Stimulated activated CD4-positive, alpha-beta T cell treated with anti-CD3 and anti-CD28 coated beads, Interleukin-12 subunit alpha, Interleukin-12 subunit beta, amount 100 ng/mL, for 24 hours (primary cell): ENCODE results near the gene RAP1GAP.

Source experiments
- DNase-seq, 2 experiments: peaks; one replicate each; pipeline ENCODE4 v3.0.0-alpha.2; 2020; ENCODE audit warnings: low read depth in 2 of 2

Gene RAP1GAP

DNA sequence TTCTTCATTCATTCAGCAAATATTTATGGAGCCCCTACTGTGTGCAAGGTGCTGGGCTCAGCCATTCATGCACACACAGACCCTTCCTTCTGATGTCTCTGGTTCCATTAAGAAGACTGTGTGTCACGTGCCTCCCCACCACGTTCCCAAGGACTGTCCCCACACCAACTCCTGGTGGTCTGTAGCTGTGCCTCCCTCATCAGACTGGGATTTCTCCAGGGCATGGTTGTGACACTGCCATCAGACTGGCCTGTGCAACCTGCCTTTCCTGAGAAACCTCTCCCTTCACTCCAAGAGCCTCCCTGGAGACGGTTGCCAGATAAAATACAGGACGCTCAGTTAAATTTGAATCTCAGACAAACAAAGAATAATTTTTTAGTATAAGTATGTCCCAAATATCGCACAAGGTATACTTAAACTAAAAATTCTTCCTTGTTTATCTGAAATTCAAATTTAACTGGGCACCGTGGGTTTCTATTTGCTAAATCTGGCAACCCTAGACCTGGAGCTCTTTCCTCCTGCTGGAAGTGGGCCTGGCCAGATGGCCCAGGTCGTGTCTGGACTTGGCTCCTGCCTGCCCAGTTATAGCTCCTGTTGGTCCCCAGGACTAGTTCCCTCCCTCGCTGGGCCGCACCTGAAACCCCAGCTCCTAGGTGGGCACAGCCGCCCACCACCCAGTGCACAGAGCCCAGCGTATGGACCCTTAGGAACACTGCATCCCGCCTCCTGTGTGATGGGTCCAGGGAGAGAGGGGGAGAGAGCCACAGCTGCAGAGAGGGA, 76.9 kb downstream of the RAP1GAP start:
- no peak for DNase-seq

DNA sequence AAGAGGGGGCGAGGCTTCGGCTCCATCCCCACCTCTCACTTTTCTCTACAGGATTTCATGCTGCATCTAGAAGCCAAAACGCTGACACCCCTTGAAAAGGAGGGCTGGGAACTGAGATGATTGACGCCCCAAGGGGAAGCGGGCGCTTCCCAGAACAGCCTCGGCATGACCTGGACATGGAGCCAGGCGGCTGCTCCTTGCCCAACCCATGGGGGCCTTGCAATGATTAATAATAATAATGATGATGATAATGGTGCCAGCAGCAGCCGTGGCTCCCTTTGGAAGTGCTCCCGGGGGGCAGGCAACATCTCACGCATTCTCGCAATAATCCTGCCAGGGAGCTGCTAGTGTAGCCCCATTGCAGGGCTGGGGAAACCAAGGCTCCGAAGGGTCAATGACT, 78.2 kb downstream of the RAP1GAP start:
- no peak for DNase-seq

DNA sequence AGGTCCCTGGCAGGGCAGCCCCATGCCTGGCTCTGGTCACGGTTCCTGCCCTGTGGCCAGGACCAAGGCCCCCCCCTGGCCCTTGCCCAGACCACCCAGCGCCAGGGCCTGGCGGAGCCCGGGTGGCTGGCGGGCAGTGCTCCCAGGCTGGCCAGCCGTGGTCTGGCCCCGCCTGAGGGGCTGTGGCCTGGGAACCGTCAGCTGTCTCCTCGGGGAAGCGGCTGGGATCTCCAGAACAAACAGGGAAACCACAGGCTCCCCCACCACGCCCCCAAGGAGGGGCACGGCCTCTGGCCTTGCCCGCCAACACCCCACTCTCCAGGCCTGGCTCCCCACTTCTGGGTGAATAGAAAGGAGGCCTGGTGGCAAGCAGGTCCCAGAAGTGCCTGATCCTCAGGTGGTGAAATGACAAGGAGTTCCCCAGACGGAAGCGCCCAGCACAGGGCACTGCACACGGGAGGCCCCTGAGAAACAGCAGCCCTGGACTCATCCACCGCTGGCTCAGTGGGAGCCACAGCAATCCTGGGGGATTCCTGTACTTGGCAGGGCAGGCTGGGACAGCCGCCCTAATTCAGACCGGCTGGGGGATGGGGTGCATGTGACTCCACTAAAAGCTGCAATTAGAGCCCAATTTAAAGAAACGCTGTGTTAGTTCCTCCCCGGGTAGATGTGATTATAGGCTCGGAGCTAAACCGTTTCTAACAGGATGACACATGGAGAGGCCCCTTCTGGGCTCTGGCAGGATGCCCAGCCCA, 78.9 kb downstream of the RAP1GAP start:
- no peak for DNase-seq

DNA sequence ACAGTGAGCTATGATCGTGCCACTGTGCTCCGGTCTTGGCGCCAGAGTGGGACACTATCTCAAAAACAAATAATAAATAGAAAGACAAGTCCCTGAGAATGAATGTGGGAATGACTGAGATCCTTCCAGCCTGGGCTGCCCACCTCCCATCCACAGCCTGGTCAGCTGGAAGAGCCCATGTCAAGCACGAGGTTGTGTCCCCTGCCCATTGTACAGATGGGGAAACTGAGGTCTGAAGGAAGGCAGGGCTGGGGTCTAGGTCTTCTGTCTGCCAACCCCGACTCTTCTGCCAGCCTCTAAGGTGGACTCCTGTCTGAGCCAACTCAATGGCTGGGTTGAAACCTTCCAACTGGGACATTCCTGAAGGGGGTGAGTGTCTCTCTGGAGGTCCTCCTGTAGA, 79.5 kb downstream of the RAP1GAP start:
- no peak for DNase-seq

DNA sequence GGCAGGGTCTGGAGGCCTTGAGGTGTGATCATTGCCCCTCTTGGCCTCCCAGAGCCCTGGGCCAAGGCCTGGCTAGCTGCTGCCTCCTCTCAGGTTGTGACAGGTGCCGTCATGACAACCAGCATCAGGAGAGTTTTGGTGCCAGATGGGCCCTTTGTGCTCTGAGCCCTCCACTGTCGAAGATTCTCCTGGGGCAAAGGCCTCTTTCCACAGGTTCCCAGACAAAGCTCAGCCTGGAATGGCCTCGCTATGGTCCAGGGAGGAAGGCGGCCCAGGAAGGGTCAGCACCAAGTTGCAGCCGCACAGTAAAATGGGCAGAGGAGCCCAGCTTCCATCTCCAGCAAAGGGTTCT, 81.6 kb downstream of the RAP1GAP start:
- no peak for DNase-seq

DNA sequence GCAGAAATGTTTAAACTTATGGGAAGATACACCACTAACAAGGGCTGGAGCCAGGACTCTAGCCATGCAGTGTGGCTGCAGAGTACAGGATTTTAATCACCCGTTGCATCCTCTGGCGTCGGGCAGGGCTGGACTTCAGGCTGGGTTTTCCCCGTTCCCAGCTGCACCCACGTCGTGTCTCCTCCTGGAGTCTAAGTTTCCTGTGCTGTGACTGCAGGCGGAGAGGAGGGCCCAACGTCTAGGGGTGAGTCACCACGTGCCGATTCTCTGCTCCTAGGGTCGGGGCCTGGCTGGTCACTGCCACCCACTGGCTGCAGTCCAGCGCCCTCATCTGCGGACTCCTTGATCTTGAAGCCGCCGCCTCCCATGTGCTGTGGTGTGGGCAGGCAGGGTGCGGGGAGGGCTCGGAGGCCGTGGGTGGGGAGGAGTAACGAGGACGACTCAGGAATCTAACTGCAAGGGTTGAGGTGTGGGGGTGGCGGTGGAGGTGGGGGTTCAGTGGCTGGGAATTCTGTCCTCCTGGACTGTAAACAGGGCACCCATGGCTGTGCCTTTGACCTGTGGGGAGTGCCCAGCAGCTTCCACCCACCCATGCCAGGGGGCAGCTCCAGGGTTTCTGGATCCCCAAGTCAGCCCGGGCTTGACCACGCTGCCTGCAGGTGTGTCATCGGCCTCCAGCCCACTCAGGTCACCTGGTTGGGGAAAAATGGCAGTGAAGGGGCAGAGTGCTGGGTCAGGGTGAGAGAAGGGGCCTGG, 82.1 kb downstream of the RAP1GAP start:
- DNase-seq = no peak

DNA sequence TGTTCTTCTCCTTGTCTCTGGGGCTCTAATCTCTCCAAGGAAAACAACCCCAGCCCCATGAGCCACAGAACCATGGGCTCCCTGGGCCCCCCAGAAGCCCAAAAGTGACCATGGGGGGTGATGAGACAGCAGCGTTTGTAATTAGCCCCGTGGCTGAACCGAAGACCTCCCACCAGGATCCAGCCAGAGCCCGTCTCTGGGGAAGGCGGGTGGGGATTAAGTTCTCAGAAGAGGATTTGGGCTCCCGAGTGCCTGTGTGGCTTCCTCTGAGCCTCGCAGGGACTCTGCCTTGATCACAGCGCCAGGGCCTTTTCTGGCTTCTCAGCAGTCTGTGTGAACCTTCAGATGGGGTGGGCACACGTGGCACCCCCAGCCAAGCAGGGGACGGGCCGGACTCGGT, 82.9 kb downstream of the RAP1GAP start:
- no peak for DNase-seq

DNA sequence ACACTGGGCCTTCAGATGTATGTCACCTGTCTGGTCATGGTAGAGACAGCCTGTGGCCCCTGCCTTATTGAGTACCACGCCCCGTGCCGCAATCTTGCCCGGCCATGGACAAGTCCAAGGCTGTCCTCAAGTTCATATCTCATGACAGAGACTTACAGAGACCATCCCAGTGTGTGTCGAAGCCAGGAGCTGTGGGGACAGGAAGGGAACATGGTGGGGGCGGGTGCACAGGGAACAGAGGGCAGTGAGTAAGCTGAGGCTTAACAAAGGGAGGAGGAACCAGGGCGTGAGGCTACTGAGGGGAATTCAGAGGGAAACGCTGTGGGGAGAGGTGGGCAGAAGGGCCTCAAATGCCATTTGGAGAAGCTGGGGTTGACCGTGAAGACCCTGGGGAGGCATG, 84.1 kb downstream of the RAP1GAP start:
- DNase-seq = no peak

DNA sequence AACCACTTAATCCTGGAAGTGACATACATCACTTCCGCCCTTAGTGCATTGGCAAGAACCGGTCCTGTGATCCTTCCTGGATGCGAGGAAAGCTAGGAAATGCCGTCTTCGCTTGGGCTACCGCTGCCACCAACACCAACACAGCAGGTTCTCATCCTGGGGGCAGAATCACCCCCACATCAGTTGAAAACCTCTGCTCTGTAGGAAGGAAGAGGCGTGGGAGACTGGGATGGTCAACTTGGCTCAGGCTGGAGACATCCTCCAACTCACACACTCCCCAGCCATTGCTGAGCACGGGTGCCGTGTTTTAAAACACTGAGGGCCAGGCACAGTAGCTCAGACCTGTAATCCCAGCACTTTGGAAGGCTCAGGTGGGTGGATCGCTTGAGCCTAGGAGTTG, 85.1 kb downstream of the RAP1GAP start:
- DNase-seq = no peak

DNA sequence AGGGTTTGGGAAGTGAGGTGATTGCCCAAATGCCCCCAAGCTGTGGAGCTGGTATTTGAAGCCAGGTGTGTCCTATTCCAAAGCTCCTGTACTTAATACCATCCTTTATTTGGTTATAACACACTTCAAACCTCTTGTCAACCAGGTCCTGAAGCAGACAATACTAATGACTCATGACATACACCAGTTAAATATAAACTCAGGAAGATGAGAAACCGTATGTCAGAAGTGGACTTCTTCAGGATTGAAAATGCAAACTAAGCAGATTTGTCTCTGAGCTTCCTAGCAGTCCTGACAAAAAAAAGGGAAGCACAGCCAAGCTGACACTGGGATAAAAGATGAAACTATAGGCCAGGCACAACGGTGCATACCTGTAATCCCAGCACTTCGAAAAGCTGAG, 89.4 kb downstream of the RAP1GAP start:
- DNase-seq = no peak

DNA sequence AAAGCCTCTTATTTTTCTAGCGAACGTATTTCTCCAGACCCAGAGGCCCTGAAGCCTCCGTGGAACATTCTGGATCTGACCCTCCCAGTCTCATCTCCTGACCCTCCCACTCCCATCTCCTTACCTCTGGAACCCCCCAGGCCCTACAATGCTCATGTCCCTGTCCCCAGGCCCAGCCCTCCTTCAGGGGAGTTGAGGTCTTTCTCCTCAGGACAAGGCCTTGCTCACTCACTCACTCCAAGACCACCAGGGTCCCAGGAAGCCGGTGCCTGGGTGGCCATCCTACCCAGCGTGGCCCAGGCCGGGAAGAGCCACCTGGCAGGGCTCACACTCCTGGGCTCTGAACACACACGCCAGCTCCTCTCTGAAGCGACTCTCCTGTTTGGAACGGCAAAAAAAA, 91.2 kb downstream of the RAP1GAP start:
- no peak for DNase-seq

DNA sequence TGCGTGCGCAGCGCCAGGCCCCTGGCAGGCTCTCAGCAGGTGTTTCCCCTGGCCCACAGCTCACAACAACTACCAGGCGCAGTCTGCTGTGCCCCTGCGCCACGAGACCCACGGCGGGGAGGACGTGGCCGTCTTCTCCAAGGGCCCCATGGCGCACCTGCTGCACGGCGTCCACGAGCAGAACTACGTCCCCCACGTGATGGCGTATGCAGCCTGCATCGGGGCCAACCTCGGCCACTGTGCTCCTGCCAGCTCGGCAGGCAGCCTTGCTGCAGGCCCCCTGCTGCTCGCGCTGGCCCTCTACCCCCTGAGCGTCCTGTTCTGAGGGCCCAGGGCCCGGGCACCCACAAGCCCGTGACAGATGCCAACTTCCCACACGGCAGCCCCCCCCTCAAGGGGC, 91.8 kb downstream of the RAP1GAP start:
- DNase-seq = no peak

DNA sequence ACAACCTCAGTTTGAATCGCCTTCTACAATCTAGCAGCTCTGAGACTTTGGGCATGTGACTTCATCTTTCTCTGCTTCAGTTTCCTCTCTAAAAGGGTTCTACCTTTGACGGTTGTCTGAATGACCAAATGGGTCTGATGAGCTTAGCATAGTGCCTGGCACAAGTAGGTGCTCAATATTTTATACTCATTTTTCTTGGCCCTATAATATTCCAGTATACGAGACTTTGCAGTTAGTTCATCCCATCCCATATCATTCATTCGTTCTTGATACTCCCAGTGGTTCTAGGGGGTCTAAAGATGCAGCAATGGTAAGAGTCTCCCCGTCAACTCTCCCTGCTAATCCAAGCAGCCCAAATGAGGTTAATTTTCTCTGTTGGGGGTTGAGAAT, 92.4 kb downstream of the RAP1GAP start:
- DNase-seq = no peak

DNA sequence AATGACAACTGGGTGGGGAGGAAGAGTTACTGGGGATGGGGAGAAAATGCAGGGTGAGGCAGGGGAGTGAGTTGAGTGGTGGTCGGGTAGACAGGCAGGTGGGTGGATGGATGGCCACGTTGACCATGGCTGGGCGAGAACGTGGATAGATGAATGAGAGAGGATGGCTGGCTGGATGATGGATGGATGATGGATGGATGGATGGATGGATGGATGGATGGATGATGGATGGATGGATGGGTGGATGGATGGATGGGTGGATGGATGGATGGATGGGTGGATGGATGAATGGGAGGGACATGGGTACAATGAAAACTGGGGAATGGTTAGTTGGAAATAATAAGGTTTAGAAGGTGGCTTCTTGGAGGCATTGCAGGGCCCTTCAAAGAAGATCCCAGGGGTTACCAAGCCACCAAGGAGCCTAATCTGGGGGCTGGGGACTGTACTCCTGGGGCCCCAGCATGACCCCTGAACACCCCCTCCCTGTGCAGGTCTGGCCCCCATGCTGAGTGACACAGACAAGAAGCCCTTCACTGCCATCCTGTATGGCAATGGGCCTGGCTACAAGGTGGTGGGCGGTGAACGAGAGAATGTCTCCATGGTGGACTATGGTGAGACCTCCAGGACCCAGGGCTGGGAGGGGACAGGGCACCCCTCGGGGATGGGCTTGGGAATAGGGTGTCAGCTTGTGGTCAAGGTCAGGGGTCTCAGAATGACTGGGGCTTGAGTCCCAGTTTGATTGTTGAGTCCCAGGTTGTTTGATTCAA, 92.9 kb downstream of the RAP1GAP start:
- DNase-seq = no peak

DNA sequence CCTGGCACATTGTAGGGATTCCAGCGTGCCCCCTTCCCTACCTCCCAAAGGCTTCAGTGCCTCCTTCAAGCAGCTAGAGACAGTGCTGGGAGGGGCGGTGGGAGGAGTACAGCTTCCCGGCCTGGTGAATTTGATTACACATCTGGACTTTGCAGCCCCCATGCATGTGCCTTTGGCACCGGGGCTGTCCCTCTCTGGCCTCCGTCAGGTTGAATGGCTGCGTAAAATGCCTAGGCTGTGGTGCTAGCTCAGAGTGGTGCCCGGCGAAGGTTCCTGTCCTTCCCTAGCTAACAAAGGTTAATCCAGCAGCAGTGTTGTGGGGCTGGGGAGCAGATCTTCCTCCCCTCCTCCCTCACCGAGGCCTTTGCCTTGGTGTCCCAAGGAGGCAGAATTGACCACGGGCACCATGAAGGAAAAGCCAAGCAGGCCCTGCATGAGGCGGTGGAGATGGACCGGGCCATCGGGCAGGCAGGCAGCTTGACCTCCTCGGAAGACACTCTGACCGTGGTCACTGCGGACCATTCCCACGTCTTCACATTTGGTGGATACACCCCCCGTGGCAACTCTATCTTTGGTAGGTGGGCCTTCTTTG, 93.7 kb downstream of the RAP1GAP start:
- no peak for DNase-seq

DNA sequence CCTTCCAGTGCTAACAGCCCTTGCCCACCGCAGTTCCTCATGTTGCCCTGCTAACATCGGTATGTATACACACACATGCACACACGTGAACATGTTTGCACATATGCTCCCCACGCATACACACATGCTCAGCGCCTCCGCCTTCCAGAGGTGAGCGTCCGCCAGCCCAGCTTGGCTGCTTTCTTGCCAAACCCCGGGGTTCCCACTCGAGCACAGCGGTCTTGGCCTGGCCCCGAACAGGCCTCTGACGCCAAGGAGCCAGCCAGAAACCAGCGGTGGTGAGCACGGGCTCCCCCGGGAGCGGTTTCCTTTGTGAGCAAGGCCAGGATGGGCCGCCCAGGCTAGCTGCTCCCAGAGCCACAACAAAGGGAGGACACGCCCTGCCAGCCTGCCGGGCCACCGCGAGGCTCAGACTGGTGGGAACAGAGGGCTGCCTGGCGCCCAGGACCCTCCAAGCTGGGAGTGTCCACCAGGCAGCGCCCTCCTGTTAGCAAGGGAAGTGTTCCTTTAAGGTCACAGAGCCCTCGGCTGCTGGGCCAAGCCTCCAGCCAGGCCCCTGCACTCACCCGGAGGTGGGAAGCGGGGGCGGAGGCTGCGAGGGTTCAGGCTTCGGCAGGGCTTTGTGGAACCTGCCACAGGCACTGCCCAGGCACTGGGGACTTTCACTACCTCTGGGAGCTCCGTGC, 94.5 kb downstream of the RAP1GAP start:
- no peak for DNase-seq

DNA sequence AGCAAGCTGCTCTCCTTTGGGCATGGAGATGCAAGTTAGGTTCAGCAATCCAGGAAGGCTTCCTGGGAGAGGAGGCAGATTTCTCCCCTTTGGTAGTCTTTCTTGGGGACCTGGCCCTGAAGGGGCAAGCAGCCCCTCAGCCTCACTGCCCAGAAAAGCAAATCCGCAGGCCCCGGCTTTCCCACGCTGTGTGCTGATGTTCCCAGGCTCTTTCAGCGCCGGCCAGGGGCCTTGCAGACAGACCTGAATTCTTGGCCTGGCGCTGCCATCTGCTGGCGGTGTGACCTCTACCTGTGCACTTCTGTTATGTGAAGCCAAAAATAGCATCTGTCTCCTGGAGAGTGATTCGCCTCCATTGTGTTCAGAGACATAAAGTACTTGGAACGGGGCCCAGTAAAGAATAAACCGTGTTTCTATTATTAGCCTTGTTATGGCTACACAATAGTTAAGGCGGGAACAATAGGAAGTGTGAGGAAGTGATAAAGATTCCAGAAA, 95.1 kb downstream of the RAP1GAP start:
- DNase-seq = peak in 1 of 2 experiments; percentile 11

DNA sequence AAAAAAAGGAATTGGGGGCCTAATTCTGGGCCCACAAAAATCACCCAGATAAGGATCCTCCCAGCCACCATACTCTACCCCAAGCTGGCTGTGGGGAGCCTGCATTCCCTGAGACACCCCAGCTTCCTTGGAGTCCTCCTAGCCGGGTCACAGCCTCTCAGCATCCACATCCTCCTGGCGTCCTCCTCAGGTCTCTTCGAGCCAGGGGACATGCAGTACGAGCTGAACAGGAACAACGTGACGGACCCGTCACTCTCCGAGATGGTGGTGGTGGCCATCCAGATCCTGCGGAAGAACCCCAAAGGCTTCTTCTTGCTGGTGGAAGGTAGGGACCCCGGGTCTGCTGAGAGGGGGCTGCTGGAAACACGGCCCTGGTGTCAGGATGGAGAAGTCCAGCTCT, 95.7 kb downstream of the RAP1GAP start:
- DNase-seq = no peak

DNA sequence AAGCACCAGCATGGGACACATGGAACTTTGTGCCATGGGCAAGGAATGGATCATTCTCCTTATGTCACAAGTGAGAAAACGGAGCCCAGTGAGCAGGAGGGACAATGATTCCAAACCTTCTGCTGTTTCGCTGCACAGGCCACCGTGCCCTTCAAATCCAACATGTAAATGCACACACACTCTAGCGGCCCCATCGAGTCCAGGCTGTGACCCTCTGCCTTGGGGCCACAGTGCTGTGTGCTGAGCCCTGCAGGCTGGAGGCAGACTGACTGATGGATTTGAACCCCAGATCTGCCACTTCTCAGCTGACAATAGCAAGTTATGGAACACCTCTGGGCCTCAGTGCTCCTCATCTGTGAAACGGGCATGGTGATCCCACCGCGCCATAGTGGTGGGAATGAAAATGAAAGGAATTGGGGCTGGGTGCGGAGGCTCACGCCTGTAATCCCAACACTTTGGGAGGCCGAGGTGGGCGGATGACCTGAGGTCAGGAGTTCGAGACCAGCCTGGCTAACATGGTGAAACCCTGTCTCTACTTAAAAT, 96.4 kb downstream of the RAP1GAP start:
- DNase-seq = no peak

DNA sequence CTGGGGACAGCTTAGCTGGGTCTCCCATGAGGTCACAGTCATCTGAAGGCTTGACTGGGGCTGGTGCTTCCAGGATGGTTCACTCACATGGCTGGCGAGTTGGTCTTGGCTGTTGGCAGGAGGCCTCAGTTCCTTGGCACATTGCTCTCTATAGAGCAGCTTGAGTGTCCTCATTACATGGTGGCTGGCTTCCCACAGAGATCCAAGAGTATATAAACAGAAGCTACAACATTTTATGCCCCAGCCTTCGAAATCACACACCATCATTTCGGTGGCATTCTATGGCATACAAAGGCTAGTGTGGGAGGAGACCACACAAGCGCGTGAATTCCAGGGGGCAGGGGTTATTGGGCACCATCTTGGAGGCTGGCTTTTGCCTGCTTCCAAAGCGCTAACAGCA, 96.9 kb downstream of the RAP1GAP start:
- no peak for DNase-seq

DNA sequence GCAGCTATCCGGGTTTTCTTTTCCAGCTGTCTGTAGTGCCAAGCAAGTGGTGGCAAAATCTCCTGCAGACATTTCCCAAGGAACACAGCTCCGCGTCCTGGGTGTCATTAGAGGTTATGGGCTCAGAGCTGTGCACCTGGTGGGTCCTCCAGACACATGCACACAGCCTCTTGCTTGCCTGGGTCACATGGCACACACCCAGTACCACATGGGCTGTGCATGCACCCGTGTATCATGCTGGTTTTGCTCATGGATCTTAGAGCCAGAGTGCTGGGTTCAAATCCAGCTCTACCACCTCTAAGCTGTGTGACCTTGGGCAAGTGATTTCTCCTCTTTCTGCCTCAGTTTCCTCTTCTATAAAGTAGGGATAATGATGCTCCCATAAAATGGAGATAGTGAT, 98.3 kb downstream of the RAP1GAP start:
- DNase-seq = no peak
